GM19372 (cell line): Measurements from ENCODE around the gene OGFRL1.

Experiments
- ATAC-seq: cut with Tn5 transposase; IDR thresholded peaks from one replicate; pipeline ENCODE4 v1.9.1; 2021; ENCODE audit warnings: mild to moderate bottlenecking, low read depth, moderate library complexity; ENCODE audit not compliant: unreplicated experiment

The OGFRL1 gene

GRCh38 chr6:71330501-71330900 is 41.9 kb downstream of the OGFRL1 start:
- no peak for ATAC-seq

- no peak for ATAC-seq
These were observed 43.4 kb downstream of the OGFRL1 start for GRCh38 chr6:71332012-71332411.

GRCh38 chr6:71333050-71333449 is 44.4 kb downstream of the OGFRL1 start:
- ATAC-seq = no peak

- ATAC-seq = no peak
These were observed 45.1 kb downstream of the OGFRL1 start for GRCh38 chr6:71333697-71334096.

- no peak for ATAC-seq
These were observed 46.2 kb downstream of the OGFRL1 start for GRCh38 chr6:71334768-71335167.

GRCh38 chr6:71335544-71335943 is 46.9 kb downstream of the OGFRL1 start:
- no peak for ATAC-seq

GRCh38 chr6:71336901-71337300 is 48.3 kb downstream of the OGFRL1 start:
- ATAC-seq = no peak

- no peak for ATAC-seq
These were observed 50.1 kb downstream of the OGFRL1 start for GRCh38 chr6:71338540-71339316.

GRCh38 chr6:71342772-71343171 is 54.2 kb downstream of the OGFRL1 start:
- ATAC-seq = no peak

GRCh38 chr6:71345476-71346333 is 57.1 kb downstream of the OGFRL1 start:
- ATAC-seq = no peak

- no peak for ATAC-seq
These were observed 57.7 kb downstream of the OGFRL1 start for GRCh38 chr6:71346334-71346694.

- ATAC-seq = no peak
These were observed 58.5 kb downstream of the OGFRL1 start for GRCh38 chr6:71347119-71347518.

- no peak for ATAC-seq
These were observed 60.8 kb downstream of the OGFRL1 start for GRCh38 chr6:71349395-71349794.

- ATAC-seq = no peak
These were observed 61.5 kb downstream of the OGFRL1 start for GRCh38 chr6:71349976-71350615.

- no peak for ATAC-seq
These were observed 62.6 kb downstream of the OGFRL1 start for GRCh38 chr6:71351190-71351589.
